SK-N-DZ (cell line): ENCODE measurements around the gene NR2F2.

Experiments used
- DNase-seq: peaks from one replicate; pipeline ENCODE4 v3.0.0-alpha.2; 2015; ENCODE audit warnings: low spot score

NR2F2 gene

DNA sequence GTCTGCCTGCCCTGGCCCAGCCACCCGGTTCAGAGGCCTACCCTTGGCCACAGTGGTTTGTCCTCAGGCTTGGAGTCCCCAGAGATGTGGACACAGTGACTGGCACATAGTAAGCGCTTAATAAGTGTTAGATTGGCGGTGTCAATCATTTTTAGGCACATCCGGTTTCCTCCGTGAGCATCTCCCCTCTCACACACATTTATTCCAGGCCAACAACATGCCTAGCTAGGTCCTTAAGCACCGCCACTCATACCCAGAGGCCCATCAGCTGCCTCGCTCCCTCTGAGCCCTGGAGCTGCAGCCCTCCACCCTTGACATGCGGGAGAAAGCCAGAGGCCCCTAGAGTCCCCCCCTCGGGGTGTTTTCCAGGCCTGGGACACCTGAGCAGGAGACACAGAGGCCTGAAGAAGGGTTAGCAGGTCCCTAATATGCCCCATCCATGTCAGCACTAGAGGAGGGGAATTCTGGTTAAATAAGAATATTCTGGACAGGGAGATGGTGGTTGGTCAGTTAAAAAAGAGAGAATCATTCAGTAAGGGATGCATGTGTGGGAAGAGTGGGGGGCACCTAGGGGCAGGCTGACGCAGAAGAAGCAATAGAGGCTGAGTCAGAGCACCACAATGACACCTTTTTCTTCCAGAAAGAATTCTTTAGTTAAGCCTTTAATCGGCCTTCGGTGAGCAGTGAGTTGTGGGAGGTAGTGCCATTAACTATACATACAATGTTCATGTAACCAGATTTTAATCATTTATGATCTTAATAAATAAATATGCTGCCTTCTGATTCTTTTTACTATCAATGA is 22.3 kb downstream of the NR2F2 start:
- DNase-seq = no peak

DNA sequence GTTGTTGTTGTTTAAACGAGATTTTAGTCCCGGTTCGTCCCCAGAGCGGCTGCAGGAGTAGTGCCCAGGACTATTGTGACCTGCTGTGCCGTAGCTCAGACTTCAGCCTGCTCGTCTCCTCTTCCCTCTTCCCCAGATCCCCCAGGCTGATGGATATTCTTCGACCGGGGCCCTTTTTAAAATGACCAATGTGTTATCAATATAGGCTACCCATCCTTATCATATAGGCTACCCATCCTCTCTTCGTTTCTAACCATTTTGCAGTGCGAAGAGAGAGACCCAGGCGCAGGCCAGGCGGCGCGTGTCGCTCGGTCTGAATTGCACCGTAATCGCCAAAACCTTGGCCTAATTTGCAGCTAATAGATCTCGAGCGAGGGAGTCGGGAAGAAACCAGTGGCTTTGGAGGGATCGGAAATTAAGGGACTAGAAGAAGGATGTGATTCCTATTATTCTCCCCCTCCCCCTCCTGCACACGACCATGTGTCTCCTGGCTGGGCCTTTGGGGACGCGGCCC is 23.0 kb downstream of the NR2F2 start:
- no peak for DNase-seq

DNA sequence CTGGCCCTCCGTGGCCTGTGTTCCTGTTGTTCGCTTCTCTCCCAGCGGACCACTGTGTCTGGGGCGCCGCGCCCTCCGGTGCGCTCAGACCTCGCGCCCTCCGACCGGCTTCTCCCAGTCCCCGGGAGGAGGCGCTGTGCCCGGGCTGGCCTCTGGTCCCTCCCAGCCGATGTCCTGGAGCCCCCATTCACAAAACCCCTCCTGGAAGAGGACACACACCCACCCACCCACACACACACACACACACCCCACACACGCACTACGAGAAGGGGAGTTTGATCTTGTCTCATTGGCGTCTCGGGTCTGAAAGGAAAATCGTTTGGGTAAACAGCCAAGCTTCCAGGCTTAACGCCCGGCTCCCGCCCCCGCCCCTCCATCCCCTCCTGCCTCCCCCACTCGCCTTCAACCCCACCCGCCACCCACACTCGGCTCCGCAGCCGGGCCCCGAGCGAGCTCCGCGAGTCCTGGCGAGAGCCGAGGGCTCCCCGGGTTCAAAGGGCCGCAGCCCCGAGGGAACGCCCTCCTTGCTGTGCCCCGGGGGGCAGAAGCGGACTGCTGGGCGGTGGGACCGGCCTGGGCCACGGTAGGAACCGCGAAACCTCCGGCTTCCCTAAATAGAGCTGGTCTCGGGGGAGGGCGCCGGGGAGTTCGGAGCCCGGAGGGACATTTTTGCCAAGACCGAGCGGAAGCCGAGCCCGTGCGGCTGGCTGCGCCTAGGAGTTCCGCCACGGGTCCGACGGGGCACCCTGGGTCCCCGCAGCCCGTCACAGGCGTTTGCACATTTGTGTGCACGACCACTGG is 23.6 kb downstream of the NR2F2 start:
- no peak for DNase-seq

DNA sequence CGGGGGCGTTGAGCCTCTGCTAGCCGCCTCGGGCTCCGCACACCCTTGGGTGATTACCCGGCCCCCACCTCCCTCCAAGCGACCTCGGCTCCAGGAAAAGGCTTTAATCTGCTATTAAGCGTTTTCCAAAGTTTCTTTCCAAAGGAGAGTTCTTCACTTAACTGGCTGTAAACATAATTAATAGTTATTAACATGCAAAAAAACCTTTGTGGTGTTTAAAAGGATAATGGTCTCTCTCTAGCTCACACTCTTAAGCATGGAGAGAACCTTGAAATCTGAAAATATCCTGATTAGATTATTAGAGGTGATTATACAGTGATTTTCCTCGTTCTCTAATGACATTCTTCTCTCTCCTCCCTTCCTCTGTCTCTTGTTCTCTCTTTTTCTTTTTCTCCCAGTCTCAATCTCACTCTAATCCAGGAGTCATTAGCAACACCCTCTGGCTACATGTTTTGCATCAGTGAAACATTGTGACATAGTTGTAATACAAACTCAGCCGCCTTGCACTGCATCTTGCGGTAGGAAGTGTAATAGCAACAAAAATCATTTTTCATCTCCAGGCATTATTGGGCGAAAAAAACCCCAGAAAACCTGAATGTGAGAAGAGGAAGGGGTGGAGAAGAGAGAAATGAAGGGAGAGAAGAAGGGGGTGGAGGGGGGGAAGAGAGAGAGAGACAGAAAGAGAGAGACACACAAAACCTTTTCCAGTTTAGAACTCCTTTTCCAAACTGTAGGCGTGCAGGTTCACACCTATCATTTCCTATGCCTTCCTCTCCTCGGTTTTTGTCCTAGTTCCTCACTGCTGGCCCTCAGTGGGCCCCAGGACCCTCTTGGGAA is 24.4 kb downstream of the NR2F2 start:
- DNase-seq = no peak

DNA sequence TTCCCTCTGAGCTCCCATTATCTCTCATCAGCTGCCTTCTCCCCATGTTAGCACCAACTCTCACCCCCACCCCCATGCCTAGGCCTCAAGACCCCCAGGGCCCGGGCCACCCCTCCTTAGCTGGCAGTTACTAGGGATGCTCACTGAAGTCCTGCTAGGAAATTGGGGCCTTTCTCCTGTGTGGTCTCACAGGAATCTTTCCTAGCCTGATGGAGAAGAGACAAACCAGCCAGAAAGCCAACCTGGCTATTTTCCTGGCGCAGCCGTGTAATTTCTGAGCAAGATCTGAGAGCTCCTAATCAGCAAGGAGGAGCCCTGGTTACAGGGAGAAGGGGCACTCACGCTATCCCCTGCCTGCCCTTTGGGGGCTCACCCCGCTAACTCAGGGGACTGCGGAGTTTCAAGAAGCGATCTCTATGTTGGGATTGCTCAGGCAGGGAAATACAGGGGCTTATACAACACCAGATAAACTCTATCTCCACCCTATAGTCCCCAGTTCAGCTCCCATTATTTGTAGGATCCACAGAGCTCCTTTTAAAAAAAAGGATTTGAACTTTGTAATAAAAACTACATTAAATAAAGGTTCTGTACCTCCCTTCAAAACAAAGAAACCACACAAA is 25.2 kb downstream of the NR2F2 start:
- DNase-seq = no peak

DNA sequence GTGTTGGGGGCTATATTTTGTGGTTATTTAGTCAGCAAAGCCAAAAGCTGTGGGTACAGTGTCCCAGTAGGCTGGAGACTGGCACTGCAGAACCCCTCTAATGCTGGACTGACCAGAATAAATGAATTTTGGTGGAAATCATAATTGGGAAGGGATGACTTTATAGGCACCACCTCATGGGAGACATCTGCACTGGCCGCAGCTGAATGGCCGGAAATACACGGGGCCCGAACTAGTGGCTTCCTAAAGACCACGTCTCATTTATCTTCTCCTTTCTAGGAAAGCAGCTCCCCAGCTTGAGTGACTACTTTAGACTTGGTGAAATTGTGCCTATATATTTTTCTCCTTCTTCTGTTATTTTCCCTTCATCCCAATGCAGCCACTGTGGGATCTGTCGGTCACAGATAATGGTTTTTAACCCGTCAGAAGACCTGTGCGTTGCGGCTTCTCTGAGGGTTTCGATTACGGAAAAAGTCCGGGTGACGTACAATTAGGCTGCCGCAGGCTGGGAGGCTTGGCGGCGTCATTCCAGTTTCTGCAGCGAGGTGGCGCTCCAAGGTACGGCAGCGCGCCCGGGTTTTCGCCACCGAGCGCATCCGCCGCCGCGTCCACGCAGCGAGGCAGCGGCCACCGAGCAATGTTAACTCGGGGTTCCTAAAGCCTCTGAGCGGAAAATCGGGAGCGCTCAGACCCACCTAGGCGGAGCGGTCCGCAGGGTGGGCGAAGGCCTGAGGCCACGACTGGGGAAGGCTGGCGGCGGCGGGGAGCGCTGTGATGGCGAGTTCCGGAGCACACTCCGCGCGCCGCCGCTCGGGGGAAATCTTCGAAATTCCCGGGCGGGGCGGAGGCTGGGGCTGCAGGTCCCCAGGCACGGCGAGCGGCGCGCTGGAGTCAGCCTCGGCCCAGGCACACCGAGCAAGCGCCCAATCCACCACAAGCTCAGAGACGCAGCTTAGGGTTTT is 26.3 kb downstream of the NR2F2 start:
- peak; percentile 62 for DNase-seq

DNA sequence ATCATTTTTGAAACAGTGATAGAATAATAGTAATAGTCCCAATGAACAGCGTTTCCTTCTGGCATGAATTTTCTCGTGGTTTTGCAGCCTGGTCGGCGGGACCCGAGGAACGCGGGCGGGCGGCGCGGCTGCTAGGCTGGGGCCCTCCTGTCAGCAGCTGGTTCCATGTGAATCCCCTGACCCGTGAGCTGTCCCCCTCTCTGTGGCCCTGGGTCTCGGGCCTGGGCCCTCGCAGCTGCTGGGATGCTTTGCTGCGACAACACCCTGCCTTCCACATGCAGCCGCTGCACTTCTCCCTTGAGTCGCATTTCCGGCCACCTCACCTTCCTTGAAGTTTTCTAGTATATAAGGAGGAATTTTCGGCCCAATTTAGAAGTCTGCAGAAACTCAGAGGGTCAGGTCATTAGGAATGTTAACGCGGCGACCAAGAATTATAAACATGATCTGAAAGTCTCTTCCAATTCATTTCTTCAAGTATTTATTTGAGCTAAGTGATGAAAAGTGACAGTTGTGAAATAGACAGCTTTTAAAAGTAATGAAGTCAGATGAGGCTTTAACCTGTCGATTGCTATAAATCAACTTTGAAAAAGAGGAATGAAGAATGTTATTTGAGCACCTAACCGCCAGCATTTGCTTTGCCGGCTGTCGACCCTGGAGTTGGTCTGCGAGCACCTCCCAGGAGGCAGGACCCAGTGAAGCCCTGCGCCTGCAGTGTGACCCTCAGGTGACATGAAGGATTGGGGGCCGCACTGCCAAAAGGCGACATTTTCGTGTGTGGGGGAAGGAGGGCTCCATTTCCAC is 27.7 kb downstream of the NR2F2 start:
- DNase-seq = no peak

DNA sequence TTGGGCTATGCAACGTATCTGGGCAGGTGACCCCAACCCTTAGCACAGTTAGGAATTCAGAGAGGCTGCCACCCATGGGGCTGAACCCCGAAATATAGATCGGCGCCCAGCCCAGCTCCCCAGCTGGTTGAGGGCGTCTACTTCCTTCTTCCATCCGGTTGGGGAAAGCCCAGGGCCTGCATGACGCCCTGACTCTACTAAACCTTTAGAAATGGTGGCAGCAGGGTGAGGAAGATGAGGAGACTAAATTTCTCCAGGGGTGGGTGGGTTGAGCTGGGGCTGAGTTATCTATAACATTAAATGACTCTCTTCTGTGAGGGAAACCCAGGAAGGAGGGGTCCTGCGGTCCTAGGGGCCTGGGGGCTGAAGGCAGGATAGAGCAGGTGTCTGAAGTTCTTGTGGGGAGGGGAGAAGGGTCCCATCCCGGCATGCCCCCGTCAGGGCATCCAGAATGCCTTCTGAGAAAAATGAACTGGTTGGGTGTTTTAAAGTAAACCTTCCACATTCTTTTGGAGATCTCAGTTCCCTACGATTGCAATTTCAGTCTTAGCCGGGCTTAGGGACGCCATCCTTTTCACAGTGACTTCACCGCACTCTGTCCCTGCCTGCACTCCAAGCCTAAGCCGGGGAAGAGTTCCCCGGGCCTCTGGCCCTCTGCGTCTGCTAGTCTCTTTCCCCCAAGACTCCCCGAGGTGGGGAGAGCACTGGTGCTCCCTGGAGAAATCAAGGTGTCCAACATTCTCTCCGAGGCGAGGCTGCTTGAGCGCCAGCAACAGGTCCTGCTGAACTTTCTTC is 28.5 kb downstream of the NR2F2 start:
- no peak for DNase-seq

DNA sequence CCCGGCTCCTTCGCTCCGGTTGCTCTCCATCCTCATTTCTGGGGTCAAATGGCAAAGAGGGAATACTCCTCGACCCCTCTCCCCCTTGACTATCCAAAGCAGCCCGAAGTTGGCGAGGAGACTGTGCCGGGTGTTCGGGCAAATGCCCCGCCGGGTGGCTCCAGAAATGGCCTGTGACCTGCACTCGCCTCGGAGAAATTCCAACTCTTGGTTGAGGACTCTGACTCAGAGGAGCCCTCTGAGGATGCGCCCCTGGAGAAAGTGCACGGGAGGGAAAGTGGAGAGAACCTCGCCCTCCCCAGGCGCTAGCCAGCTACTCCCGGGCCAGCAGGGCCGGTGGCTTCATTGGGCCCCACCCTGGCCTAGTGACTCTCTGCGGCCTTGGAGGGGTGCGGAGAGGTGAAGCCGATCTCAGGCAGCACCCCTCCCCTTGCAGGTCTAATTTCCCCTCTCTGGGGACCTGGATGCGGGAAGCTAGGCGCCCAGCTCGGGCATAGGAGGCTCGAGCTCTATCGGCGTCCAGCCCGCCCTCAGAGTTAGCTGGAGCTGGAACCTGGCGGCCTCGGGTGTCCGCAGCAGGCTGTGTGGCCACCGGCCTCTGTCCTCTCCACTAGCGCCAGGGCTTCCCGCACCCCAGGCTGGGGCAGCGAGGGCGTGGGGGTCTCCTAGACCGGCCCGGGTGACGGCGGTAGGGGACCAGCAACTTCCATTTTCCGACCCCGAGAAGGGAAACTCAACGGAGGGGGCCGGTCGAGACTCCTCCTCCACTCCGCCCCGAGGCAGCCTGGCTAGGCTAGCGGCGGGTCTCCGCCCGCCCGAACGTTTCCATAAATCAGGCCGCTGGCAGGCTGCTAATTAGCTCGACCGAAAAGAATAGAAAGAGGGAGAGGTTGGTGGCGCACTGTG is 29.4 kb downstream of the NR2F2 start:
- DNase-seq = no peak

DNA sequence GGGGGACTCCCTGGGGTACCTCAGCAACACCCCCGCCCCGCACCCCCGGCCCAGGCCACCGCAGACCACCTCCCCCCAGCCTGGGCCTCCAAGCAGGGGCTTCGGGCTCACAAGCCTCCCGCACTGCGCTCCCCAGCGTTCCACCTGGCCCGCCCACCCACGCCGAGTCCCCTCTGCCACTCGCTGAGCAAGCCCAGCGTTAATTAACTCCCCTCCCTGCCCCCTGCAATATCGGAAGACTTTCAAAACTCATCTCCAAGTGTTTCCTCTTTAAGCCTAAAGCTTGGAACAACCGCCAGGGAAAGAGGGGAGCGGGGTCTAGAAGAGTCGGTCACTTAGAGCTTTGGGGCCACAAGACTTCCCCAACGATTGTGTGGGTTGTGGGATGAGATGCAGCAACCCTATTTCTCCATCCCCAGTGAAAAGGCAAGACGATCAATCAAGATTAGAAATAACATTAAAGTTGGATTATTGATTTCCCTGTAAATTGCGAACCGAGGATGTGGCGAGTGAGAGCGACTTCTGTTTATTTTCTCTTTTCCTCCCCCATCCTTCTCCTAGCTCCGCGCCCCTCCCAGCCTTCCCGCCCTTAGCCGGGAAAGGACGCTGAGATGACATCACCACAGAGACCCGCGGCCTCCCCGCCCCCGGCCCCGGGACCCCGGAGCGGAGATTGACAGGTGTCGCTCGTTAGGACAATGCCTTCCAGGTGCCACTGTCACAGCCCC is 30.2 kb downstream of the NR2F2 start:
- DNase-seq = no peak

DNA sequence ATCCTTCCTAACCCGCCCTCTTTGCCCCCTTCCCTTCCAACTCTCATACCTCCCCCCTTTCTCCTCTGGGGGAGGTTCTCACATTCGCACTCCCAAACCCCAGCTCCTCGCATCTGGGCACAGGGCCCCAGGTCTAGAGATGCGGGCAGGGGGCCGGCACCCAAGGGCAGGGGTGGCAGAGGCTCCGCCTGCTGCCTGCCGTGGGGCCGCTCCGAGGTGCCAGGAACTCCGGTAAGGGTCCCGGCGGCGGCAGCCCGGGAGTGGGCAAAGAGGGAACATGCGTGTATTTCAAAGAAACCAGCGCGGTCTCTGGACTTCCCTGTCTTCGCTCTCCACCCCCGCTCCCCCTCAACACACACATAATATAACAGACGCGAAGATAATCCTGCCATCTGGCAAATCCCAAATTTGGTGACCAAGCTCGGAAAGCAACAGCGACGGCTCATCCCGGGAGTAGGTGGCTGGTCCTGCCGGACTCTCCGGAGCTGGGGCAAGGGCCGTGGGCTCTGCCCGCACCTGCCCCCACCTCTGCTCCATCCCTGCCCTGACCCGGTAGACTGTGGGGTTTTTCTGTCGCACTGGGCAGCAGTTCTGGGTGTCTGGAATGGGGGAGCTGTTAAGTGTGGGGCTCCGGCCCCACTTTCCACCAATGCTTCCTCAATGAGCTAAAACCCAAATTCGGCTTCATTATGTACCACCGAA is 31.0 kb downstream of the NR2F2 start:
- DNase-seq = no peak

DNA sequence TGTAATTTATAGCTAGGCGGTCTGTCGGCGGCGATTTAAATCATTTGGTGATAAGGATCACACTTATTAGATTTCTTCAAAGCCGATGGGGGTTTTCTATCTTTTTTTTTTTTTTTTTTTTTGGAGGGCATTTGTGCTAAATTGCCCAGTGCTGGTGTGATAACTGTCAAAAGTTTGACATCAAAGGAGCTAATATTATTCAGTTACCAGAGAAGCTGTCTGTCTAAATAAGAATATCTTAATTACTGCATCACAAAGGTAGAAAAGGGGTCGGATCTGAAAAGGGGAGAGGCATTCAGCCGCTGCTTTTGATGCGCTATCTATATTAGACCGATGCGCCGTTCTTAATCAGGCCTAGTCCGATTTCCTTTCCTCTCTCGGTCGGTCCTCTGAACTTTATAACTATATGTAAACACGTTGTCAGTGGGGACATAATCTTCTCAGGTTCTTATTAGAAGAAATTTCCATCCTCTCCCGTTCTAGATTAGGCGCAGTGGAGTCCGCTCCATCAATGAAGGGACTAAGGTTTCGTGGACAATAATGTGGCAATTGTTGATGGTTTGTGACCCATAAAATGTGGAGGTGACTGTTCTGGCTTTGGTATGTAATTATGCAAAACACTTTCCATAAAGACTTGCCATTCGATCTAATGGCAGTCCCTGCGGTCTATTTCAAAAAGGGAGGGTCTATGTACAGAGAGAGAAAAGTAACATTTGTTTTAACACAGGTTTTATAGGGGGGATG is 31.7 kb downstream of the NR2F2 start:
- no peak for DNase-seq

DNA sequence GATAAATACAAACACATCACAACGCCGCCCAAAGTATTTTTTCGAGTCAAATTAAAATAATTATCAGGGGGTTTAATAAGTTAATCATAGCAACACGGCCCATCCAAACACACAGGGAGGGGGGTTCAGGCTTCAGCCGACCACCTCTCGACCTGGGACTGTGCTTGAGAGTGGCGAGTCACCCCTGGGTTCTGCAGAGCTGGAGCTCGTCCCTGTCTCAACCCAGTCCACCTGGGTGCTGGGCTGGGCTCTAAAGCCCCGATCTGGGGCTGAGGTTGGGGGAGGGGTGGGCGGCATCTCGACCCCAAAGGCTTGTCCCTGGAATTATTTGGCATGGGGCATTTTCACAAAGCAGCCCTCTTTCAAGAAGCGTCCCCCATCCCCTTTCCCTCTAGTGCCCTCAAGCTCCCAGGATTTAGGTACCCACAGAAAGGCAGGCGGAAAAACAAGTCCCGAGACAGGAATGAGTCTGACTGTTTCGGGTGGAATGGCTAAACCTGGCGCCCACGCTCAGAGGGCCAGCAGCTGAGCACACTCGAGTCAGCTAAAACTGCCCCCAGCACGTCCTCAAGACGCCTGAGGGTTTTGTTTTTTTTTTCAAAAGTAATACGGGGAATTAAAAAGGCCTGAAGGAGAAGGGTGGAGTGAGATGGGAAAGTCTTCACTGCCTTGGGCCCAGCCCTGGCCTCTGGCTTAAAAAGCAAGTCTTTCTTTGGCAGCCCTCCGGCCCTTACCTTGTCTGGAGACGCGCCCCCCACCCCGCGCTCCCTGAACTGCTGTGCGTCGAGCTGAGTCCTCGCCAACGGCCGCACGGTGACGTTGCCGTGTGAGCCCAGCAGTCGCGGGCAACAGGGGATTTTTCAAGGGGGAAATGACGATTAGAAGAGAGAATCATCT is 32.5 kb downstream of the NR2F2 start:
- no peak for DNase-seq

DNA sequence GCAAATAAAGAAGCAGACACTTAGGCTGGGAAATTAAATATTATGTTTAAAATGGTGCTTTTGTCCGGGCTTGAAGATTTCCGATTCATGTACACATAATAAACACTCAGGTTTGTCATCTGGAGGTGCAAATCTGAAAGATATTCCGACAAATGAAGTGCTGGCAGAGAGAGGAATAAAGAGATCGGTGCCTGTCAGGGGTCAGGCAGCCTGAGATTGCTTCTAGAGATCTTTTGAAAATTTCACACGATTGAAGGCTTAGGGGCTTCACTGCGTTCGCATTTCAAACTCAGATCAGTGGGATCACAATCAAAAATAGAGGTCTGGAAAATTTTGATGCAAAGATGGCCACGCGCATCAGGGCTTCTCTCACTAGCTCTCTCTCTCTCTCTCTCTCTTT is 33.2 kb downstream of the NR2F2 start:
- no peak for DNase-seq
